Hepatocyte (in vitro differentiated cells): ENCODE results near the gene FLRT2.

Experiments used
- EZH2 ChIP-seq: fragments of 200-600 bp; sonication (generic); IDR thresholded peaks from 2 replicates; pipeline ENCODE4 v1.6.1; 2016; ENCODE audit warnings: antibody characterized with exemption, mild to moderate bottlenecking, borderline replicate concordance
- EZH2phosphoT487 ChIP-seq: fragments of 200-600 bp; sonication (generic); IDR thresholded peaks from one replicate; pipeline ENCODE4 v1.6.1; 2018; ENCODE audit warnings: antibody characterized with exemption, mild to moderate bottlenecking, low read depth, moderate library complexity; ENCODE audit not compliant: unreplicated experiment, severe bottlenecking
- TF ChIP-seq, protein P1 (sequence below): fragments of 200-600 bp; sonication (generic); IDR thresholded peaks from 2 replicates; pipeline ENCODE4 v1.5.1; 2016; ENCODE audit warnings: antibody characterized with exemption, mild to moderate bottlenecking; ENCODE audit not compliant: poor library complexity

DNA sequence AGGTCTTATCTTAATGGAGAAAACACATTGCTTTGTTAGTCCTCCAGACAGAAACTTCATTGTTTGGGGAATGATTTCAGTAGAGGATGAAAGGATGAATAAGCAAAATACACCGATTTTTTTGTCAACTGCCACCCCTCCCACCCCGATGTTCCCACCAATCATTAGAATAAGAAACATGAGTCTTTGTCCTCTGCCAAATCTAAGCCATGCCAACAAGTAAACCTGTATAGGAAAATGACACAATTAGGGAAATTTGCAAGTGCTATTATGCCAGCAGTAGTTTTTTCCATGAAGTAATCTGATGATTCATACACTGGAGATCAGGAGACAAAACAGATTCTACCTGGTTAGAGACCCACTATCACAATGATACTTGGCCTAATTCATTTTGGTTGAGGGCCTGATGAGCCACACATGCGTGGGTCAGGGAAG lies 35.9 kb downstream of the FLRT2 start:
- TF ChIP-seq, protein P1, sequence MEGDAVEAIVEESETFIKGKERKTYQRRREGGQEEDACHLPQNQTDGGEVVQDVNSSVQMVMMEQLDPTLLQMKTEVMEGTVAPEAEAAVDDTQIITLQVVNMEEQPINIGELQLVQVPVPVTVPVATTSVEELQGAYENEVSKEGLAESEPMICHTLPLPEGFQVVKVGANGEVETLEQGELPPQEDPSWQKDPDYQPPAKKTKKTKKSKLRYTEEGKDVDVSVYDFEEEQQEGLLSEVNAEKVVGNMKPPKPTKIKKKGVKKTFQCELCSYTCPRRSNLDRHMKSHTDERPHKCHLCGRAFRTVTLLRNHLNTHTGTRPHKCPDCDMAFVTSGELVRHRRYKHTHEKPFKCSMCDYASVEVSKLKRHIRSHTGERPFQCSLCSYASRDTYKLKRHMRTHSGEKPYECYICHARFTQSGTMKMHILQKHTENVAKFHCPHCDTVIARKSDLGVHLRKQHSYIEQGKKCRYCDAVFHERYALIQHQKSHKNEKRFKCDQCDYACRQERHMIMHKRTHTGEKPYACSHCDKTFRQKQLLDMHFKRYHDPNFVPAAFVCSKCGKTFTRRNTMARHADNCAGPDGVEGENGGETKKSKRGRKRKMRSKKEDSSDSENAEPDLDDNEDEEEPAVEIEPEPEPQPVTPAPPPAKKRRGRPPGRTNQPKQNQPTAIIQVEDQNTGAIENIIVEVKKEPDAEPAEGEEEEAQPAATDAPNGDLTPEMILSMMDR = no peak
- TF ChIP-seq EZH2 (no peak), EZH2phosphoT487 (no peak)
